ENCODE measurements around the gene MB21D2.
"Not testable (repeated sequence)": the region's sequence is repeated elsewhere in the genome, so short reads cannot be mapped to it uniquely, and the experiment has no call there.

The MB21D2 gene

GRCh38 chr3:192860454-192860853, 57.2 kb downstream of the MB21D2 start:
- DNase-seq (ENCODE audit: low read depth, low spot score): no peak

GRCh38 chr3:192858849-192859585, 58.6 kb downstream of the MB21D2 start:
- DNase-seq (ENCODE audit: low read depth, low spot score): no peak

- DNase-seq (ENCODE audit: low read depth, low spot score): no peak
These were observed 60.4 kb downstream of the MB21D2 start for GRCh38 chr3:192857260-192857661.

GRCh38 chr3:192855434-192855833, 62.2 kb downstream of the MB21D2 start:
- DNase-seq (ENCODE audit: low read depth, low spot score): no peak

GRCh38 chr3:192851821-192852372, 65.8 kb downstream of the MB21D2 start:
- no peak for DNase-seq (ENCODE audit: low read depth, low spot score)

GRCh38 chr3:192850451-192850981, 67.1 kb downstream of the MB21D2 start:
- no peak for DNase-seq (ENCODE audit: low read depth, low spot score)

GRCh38 chr3:192849821-192850220, 67.8 kb downstream of the MB21D2 start:
- DNase-seq (ENCODE audit: low read depth, low spot score): not testable (repeated sequence)

- no peak for DNase-seq (ENCODE audit: low read depth, low spot score)
These were observed 69.1 kb downstream of the MB21D2 start for GRCh38 chr3:192848371-192849233.

GRCh38 chr3:192847941-192848340, 69.7 kb downstream of the MB21D2 start:
- DNase-seq (ENCODE audit: low read depth, low spot score): no peak

- no peak for DNase-seq (ENCODE audit: low read depth, low spot score)
These were observed 72.2 kb downstream of the MB21D2 start for GRCh38 chr3:192845526-192845855.

- DNase-seq (ENCODE audit: low read depth, low spot score): no peak
These were observed 72.7 kb downstream of the MB21D2 start for GRCh38 chr3:192844836-192845525.

GRCh38 chr3:192844486-192844765, 73.2 kb downstream of the MB21D2 start:
- DNase-seq (ENCODE audit: low read depth, low spot score): no peak

GRCh38 chr3:192843723-192844485, 73.8 kb downstream of the MB21D2 start:
- no peak for DNase-seq (ENCODE audit: low read depth, low spot score)

GRCh38 chr3:192843119-192843518, 74.5 kb downstream of the MB21D2 start:
- no peak for DNase-seq (ENCODE audit: low read depth, low spot score)

- DNase-seq (ENCODE audit: low read depth, low spot score): no peak
These were observed 74.9 kb downstream of the MB21D2 start for GRCh38 chr3:192842711-192843110.

- DNase-seq (ENCODE audit: low read depth, low spot score): no peak
These were observed 75.5 kb downstream of the MB21D2 start for GRCh38 chr3:192842138-192842537.

GRCh38 chr3:192841428-192841827, 76.2 kb downstream of the MB21D2 start:
- no peak for DNase-seq (ENCODE audit: low read depth, low spot score)

- DNase-seq (ENCODE audit: low read depth, low spot score): no peak
These were observed 77.4 kb downstream of the MB21D2 start for GRCh38 chr3:192840143-192840836.

- DNase-seq (ENCODE audit: low read depth, low spot score): no peak
These were observed 81.5 kb downstream of the MB21D2 start for GRCh38 chr3:192835818-192836815.
